KG1 (cell line): ENCODE data around the gene ARSB.
"Not testable (repeated sequence)": the region's sequence is repeated elsewhere in the genome, so short reads cannot be mapped to it uniquely, and the experiment has no call there.

Experiments used
- DNase-seq: peaks from one replicate; lab custom pipeline; 2025; lab: John Stamatoyannopoulos, UW

ARSB gene

GRCh38 chr5:78779262-78779661 is 205.8 kb downstream of the ARSB start:
- no peak for DNase-seq

DNA sequence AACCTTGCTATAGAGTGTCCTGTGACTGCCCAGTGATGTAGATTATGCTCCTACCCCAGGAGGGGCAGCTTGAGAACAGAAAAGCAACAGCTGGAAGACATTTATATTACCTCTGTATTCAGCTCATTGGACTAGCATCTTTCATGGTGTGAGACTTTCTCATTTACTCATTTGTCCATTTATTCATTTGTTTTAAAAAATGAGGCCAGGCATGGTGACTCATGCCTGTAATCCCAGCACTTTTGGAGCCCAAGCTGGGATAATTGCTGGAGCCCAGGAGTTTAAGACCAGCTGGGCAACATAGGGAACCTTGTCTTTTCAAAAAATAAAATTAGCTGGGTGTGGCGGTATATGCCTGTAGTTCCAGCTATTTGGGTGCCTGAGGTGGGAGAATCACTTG is 206.6 kb downstream of the ARSB start:
- no peak for DNase-seq

DNA sequence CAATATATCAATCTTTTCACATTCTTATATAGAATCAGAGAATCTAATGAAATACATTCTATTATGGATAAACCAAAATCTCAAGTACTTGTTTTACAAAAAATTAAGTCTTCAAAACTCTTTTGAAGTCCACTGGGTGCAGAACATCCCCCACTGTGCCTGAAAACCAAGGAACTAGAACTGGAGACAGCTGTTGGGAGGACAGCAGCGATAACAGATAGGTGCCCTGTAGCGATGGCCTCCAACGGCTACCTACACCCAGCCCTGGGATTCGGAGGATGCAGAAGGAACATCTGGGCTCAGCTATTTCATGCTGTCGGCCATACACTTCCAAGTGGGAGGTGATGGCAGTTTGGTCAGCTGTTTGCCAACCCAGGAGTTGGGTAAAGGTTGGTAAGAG is 207.2 kb downstream of the ARSB start:
- no peak for DNase-seq

DNA sequence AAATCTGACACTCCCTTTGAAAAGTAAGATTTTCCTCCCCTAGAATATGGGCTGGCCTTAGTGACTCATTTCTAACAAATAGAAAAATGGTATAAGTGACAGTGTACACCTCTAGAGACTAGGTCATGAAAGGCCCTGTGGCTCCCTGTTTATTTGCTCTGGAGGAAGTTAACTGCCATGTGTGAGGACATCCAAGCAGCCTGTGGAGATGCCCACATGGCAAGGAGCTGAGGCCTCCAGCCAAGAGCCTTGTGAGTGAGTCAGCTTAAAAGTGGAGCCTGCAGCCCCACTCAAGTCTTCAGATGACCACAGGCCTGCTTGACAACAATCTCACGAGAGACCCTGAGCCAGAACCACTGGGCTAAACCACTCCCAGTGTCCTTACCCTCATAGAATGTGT is 208.5 kb downstream of the ARSB start:
- DNase-seq, result no peak

DNA sequence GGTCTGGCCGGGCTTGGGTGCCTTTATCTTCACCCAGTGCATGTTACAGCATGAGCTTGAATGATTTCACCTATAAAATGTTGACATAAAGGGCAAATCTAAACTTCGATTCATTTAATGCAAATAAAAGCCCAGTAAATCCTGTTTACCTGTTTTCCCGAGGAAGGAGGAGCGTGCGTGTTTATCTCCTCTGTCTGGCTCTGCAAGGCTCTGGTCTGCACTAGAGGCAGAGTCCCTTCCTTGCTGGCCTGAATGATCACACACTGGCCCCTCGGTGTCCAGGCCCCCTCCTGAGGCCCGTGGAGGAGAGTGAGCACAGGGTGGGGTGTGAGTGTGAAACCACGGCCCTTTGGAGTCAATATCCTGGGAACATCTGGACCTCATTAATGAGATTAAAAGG is 211.5 kb downstream of the ARSB start:
- no peak for DNase-seq

DNA sequence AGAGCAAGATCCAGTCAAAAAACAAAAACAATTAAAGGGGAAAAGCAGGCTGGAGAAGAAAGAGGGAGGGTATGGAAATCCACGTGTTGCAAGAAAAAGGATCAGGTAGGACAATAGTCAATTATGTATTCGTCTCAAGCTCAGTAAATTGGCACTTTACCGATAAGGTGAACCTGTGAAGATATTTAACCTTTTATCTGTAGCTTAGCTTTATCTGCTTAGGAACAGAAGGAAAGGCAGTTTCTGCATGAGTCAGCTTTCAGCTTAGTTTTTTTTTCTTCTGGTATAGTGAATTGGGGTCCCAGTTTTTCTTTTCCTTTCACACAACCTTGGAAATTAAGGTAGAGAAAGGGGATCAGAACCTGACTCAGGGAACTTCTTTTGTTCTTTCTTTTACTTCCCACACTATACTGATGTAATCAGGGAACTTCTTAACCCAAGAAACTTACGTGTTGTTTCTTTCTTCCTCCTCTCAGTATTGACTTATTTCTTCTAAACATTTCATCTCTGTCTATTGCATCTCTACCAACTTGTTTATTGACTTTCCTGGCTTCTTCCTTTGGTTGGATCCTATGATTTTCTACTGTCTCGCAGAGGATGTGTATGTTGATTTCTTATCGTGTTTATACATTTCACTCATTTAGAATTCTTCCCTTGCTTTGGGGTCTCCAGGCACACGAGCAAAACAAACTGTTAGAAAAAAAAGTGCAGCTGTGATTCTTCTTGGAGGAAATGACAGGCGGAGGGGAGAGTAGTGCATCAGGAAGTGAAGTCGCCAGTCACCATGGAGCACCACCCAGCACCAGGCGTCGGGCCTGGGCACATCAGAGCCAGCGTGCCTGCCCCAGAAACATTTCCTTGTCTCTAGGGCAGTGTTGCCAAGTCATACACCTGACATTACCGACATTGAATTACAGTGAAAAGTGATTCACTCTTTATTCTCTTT is 213.6 kb downstream of the ARSB start:
- no peak for DNase-seq

DNA sequence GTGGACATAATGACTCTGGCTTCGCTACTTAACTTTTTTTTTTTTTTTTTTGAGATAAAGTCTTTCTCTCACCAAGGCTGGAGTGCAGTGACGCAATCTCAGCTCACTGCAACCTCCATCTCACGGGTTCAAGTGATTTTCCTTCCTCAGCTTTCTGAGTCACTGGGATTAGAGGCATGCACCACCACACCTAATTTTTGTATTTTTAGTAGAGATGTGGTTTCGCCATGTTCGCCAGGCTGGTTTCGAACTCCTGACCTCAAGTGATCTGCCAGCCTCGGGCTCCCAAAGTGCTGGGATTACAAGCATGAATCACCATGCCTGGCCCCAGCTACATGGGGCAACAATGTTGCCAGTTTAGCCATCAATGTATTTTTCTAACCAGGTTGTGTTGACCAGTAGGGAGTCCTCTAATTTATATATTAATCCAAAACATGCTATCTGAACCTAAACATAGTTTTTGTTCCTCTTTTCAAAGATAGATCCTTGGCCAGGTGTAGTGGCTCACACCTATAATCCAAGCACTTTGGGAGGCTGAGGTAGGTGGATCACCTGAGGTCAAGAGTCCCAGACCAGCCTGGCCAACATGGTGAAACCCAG is 216.2 kb downstream of the ARSB start:
- DNase-seq, result no peak

DNA sequence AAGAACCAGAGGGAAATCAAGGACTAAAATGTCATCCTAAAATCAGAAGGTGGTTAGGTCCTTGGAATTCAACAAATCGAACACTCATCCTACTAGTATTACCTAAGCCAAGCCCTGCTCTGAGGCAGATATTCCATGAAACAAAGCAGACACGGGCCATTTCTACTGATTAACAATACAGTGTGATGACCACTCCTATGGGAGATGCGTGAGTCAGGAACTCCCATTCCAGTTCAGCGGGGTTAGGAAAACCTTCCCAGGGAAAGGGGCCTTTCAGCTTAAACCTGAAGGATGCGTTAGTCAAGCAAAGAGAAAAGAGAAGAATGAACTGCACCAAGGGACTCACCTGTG is 218.7 kb downstream of the ARSB start:
- DNase-seq, result no peak

- no peak for DNase-seq
These were observed 219.2 kb downstream of the ARSB start for GRCh38 chr5:78765756-78766411.

- DNase-seq, result no peak
These were observed 220.0 kb downstream of the ARSB start for GRCh38 chr5:78765116-78765515.

DNA sequence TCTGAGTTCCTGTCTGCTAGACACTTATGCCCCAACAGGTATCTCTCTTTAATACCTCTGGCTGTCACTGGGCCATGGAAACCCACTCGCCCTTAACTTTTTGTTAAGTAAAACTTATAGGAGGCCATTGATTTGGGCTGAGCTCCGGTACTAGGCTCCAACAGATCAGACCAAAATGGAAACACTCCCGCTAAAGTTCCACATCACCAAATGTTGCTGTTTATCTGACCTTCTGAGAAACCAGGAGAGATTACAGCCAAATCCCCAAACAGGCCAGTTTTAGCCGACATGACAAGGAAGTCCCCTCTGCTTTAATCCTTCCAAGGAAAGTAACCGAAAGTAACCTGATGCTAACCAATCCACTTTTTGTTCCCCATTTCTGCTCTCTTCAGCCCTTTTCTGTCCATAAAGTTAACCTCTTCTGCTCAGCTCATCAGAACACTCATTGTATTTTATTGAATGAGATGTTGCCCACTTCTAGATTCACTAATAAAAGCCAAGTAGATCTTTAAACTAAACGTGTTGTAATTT is 221.4 kb downstream of the ARSB start:
- DNase-seq, result no peak

DNA sequence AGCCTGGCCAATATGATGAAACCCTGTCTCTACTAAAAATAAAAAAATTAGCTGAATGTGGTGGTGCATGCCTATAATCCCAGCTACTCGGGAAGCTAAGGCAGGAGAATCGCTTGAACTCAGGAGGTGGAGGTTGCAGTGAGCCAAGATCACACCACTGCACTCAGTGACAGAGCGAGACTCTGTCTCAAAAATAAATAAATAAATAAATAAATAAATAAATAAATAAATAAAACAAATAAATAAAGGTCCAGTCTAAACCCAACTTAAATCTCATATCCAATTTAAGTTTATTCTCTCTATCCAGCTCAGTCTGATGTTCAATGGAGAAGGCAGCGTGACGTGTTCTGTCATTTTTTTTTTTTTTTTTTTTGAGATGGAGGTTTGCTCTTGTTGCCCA is 222.4 kb downstream of the ARSB start:
- DNase-seq, result not testable (repeated sequence)

GRCh38 chr5:78761840-78762239 is 223.3 kb downstream of the ARSB start:
- no peak for DNase-seq

- no peak for DNase-seq
These were observed 224.3 kb downstream of the ARSB start for GRCh38 chr5:78760770-78761169.

GRCh38 chr5:78760366-78760765 is 224.7 kb downstream of the ARSB start:
- DNase-seq, result no peak

GRCh38 chr5:78758169-78758839 is 226.8 kb downstream of the ARSB start:
- DNase-seq, result no peak

- DNase-seq, result no peak
These were observed 227.6 kb downstream of the ARSB start for GRCh38 chr5:78757269-78758053.

DNA sequence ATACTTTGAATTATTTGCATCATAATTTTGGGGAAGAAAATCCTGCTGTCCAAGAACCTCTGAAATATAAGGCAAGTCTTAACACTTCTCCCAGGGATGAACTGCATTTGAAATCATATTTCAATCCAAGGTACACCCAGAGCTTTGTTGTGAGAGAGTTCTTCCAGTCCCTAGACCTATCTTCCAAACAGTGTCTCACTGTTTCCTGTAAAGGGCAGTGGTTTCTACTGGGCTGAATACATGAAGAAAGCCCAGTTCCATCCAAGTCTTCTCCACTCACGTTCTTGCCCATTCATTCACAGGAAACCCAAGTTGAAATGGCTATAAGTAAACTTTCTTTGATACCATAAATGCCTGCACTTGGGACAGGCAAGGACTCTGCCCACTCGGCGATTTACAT is 228.3 kb downstream of the ARSB start:
- no peak for DNase-seq

DNA sequence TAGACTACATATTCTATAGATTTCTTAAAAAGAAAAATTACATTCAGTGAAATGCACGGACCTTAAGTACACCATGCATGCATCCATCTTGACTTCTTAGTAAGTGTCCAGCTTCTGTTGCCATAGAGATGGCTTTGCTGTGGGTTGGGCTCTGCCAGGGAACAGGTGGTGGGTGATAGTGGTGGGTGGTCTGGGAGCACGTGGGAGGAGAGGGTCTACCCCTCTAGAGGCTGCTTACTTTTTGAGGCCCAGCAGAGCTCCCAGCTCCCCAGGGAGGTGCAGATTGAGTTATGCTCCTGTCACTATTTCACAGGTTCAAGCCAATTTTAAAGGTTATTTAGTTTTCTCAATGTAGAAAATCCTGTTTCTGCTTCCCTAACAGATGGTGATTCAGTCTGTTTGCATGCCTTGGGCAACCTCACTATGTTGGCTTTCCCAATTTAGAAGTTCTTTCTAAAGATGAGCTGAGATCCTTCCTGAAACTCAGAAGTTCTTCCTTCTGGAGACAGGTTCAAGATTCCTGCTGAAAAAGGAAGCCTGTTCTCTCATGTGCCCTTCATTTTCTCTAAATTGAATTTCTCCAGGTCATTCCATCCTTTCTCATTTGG is 229.2 kb downstream of the ARSB start:
- no peak for DNase-seq

GRCh38 chr5:78754655-78755054 is 230.5 kb downstream of the ARSB start:
- no peak for DNase-seq

DNA sequence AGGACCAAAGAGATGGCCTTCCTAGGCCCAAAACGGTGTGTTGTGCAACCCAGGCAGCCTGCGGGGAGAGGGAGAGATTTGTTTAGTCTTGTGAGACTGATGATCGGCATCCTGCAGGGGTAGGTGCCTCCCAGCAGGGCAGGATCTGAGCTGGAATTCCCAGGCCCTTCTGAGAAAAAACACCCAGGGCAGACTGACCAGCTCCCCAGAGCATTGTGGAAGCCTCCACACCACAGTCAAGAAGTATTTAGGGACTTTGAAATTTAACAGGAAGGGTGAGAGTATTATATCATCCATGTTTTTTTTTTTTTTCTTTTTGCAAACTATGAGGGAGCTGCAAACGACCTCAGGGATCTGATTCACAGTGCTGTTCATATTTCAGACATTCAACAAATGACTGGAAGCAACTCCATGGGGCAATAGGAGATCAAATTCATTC is 232.0 kb downstream of the ARSB start:
- DNase-seq, result no peak
